Activated CD4-positive, alpha-beta T cell treated with anti-CD3 and anti-CD28 coated beads, Interleukin-2, amount 50 U/mL, for 16 hours (primary cell): ENCODE results near the gene CASP3.
A peak's percentile ranks its signal among the peaks of the same experiment; 100 is the strongest.
"Not testable (repeated sequence)": the region's sequence is repeated elsewhere in the genome, so short reads cannot be mapped to it uniquely, and the experiment has no call there.

Source experiments
- DNase-seq: peaks from one replicate; pipeline ENCODE4 v3.0.0-alpha.2; 2020

The CASP3 gene

GRCh38 chr4:184591747-184592270, 57.4 kb downstream of the CASP3 start:
- not testable (repeated sequence) for DNase-seq

GRCh38 chr4:184591070-184591677, 58.1 kb downstream of the CASP3 start:
- no peak for DNase-seq

- DNase-seq = no peak
Observed at GRCh38 chr4:184590196-184590595, 59.1 kb downstream of the CASP3 start.

GRCh38 chr4:184588893-184589292, 60.4 kb downstream of the CASP3 start:
- no peak for DNase-seq

GRCh38 chr4:184587701-184588100, 61.5 kb downstream of the CASP3 start:
- no peak for DNase-seq

GRCh38 chr4:184587221-184587620, 62.0 kb downstream of the CASP3 start:
- no peak for DNase-seq

- DNase-seq = peak; percentile 12
Observed at GRCh38 chr4:184583738-184584502, 65.3 kb downstream of the CASP3 start.
